GM18498 (cell line): Measurements from ENCODE around the gene ACAP2.
A peak's percentile ranks its signal among the peaks of the same experiment; 100 is the strongest.

Experiments used
- ATAC-seq: cut with Tn5 transposase; IDR thresholded peaks from one replicate; pipeline ENCODE4 v1.9.1; 2021; ENCODE audit warnings: mild to moderate bottlenecking, moderate library complexity; ENCODE audit not compliant: unreplicated experiment

ACAP2 gene

GRCh38 chr3:195263193-195263924 is 179.5 kb downstream of the ACAP2 start:
- no peak for ATAC-seq

GRCh38 chr3:195261925-195262324 is 180.9 kb downstream of the ACAP2 start:
- ATAC-seq, result no peak

DNA sequence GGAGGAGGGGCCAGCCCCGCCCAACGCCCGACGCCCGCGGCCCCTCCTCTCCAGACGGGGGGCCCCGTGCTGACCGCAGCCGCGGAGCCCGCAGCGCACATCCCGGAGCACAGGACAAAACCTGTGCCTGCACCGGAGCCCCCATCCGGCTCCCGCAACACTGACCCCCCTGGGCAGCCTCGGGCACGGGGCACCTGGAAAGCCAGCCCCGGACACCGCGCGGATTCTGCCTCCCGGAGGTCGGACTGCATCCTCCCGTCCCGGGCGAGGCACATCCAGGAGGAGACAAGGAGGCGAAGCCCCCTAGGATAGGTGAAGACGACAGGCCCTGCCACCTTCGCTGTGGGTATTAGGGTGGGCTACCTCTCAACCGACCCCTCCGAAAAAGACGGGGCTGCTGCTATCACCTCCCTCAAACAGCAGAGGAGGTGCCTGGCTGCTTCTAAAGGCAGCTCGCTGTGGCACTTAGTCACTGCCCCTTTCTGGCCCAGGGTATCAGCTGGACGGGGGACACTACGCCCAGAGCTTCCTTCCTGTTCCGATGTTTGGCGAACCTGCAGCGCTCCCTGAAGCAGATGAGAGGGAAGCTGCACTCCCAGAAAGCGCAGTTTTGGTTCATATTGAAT is 182.4 kb downstream of the ACAP2 start:
- ATAC-seq, result peak; percentile 11

- peak; percentile 79 for ATAC-seq
These were observed 183.1 kb downstream of the ACAP2 start for GRCh38 chr3:195259475-195260279.

- no peak for ATAC-seq
These were observed 183.7 kb downstream of the ACAP2 start for GRCh38 chr3:195259154-195259474.

DNA sequence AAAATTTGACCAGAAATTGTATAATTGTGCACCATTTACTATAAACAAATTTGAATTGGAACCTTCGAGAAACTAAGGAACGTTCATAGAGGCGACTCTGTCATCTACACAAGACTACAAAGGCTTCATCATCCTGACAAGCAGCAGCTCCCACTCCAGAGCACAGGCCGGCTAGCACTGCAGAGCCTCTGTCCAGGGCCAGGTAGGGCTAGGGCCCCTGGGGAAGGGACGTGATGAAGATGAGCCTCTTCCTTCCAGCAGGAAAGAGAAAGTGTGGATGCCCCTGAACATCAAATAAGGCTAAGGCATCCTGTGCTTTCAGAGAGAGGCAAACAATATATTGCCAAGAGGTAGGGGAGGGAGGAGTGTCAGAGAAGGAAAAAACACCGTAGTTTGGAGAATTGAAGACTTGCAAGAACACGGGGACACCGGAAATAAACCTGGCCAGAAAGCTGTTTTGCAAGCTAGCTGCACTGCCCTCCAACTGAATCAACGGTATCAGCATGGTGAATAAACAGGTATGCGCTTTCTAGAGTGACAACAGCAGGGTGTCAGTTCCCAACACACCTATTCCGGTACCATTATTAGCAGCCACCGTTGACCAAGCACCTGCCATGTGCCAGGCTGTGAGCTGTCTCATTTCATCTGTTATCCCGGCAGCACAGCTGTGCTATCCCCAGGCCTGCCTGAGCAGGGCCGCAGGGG is 184.2 kb downstream of the ACAP2 start:
- ATAC-seq, result no peak

- ATAC-seq, result no peak
These were observed 185.1 kb downstream of the ACAP2 start for GRCh38 chr3:195257454-195258448.

DNA sequence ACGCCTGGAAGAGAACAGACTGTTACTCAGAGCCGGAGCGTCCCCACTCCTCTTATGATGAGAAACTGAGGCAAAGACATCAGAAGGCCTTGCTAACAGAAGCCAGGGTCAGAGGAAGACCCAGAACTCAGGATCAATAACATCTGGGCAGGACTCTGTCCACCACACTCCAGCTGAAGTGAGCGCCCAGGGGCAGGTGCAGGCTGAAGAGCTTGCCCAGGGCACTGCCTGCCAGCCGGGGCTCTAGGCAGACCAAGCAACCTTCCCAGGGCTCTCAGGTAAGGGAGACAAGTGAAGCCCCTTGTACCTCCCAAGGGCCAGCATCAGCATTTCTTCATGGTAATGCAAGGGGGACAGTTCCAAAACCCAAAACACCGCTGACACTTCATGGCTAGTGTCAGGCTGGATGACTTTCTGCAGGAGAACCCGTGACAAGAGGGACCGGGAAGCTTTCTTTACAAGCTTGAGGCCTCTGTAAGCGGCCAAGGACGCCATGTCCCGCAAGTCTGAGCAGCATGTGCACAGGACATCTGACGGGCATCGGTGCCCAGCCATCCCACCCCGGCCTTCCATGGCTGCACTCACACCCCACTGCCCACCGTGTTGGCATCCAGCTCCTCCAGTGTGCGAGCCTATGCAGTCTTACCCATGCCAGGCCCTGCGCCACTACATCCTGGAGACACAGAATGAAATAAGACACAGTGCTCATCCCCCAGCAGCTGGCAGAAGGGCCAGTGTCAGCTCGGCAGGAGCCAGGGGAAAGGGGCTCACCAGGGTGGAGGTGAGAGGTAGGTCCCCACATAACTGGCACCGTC is 186.0 kb downstream of the ACAP2 start:
- ATAC-seq, result no peak

DNA sequence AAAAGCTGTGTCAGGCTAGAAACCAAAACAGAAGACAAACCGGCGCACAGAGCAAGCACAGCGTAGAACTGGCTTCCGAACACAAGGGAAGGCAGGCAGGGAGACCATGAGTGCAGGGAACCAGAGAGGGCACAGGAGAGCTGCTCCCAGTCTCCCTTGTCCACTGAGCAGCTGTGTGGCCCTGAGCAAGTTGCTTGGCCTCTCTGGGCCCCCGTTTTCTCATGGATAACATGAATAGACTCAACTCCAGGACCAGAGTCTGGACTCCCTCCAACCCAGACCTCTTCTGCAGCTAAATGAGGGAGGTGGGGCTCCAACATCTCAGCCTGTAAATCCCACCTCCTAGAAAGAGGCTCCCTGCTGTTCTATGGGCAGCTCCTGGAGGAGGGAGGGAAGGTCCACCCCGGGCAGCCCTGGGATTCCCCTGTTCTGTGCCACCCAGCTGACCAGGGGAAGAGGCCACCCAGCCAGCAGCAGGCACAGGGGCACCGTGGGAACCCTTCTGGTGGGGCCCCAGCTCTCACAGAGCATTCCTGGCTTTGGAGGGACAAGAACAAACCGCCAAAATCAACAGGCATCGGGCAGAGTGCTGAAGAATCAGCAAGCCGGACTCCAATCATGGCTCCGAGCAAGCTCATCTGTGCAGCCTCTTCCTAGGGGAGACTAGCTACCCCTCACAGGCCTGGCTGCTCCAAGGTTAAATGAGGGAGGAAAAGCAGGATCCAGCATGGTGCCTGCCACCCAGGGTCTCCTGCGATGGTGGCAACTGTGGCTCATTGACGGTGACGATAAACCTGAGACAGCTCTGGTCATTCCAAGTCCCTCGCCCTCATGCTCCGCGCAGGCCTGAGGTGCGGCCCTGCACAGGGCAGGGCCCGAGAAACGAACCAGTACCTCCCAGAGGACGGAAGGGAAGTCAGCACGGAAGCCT is 187.0 kb downstream of the ACAP2 start:
- no peak for ATAC-seq

GRCh38 chr3:195255176-195255500 is 187.7 kb downstream of the ACAP2 start:
- no peak for ATAC-seq

DNA sequence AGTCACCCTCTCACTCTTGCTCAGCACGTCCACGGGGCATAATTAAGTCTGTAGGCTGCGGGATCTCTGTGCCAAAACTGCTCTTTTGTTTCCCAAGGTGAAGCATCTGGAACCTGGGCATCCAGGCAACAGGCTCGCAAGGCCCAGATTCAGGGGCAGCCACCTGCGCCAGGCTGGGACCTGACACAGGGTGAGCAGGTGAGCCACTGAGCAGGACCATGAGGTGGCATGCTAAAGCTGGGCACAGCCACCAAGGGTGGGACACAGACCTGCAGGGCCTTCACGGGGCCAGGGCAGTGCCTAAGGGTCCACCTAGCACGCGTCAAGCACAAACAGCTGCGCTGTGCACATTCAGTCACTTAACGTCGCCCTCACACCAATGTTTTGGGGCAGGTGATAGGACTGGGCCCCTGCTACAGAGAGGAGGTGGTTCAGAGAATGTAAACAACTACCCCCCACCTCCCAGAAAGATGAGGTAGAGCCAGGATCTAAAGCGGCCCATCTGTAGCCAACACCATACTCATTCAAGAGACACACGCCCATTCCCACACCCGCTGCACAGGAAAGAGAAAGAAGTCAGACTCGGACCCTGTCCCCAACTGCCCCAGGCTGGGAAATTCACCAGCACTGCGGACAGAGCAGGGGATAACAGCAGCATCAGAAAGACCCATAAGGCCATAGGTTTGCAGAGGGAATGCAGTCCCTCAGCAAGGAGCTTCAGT is 188.2 kb downstream of the ACAP2 start:
- no peak for ATAC-seq

DNA sequence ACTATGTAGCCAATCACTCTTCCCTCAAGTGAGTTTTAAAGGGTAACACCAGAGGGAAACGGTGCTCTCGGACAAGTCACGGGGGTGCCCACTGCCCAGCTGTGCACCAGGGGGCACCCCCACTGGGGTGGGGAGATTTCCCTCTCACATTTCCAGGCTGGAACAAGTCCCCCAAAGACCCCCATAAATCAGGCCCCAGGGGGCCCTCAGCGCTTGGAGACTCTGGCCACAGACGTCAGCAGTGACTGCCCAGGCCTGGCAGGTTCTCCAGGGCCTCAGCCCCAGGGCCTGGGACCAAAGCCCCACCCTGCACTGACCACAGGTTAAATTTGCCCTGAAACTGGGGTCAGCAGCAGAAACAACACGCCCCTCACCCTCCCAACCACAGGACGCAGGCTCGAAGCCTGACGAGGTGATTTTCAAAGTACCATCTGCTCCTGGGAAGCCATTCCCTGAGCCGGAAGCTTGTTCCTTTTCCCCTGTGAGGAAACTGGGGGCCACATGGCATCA is 188.8 kb downstream of the ACAP2 start:
- no peak for ATAC-seq

- no peak for ATAC-seq
These were observed 191.3 kb downstream of the ACAP2 start for GRCh38 chr3:195251336-195252065.

DNA sequence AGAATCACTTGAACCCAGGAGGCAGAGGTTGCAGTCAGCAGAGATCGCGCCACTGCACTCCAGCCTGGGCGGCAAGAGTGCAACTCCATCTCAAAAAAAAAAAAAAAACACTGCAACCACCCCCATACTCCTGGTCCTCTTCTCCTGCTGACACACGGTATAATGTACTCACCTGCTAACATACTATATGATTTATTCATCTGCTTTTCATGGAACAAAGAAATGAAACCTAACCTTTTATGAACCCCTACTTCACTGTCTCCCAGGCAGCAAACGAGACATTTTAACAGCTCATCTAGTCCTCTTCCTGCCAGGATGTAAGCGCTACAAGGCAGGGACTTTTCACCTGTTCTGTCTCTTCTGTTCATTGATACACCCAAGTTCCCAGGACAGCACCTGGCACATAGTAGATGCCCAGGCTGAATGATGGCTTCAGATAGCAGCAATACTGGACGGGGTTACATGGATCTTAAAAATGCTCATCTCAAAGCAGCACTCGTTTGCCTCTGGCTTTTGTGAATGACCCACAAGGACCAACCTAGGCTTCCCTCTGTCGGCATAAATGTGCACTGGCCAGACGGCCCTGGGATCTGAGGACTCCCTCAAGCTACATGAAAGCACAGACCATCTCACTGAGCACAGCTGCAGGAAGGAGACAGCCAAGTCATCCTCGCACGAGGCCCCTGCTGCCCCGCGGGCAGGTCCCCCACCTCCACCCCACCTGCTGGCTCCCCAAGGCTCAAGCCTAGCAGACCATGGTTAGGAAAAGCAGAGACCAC is 192.2 kb downstream of the ACAP2 start:
- ATAC-seq, result no peak

DNA sequence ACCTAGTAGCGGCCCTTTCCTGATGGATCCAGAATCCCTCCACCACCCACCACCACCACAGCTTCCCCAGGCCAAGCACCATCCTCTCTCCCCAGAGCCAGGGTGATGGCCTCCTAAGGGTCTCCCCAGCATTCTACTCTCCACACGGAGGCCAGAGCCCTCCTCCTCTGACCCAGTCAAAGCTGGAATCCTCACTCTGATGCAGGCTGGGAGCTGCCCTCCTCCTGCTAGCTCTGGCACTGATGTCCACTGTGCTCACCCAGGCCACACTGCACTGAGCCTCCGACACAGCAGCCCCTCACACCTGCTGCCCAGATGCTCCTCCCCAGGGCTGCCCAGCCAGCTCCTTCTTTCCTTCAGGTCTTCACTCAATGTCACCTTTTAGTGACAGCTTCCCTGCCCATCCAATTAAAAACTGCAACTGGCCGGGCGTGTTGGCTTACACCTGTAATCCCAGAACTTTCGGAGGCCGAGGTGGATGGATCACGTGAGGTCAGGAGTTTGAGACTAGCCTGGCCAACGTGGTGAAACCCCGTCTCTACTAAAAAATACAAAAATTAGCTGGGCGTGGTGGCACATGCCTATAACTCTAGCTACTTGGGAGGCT is 192.9 kb downstream of the ACAP2 start:
- no peak for ATAC-seq
